Measurements from ENCODE around the gene RAB11FIP3.
"Not testable (repeated sequence)": the region's sequence is repeated elsewhere in the genome, so short reads cannot be mapped to it uniquely, and the experiment has no call there.

The RAB11FIP3 gene

DNA sequence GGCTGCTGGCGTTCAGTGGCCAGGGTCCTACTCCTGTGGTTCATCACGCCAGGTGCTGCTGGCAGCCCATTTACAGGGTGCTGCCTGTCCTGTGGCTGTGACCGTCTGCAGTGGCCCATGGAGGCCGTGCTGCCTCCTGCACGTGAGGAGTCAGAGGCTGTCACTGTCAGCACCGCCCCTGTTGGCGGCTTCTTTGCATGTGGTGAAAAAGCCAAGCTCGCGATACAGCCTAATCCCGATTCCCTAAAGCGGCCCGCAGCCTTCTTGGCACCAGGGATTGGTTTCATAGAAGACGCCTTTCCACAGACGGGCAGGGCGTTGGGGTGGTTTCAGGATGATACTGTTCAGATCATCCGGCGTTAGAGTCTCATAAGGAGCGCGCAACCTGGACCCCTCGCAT lies 35.3 kb downstream of the RAB11FIP3 start:
- POLR2A ChIA-PET (ENCODE audit: low non-redundant PET), result no interaction called here
- no peak for DNase-seq (ENCODE audit: low spot score)
- TF ChIP-seq, protein P1, sequence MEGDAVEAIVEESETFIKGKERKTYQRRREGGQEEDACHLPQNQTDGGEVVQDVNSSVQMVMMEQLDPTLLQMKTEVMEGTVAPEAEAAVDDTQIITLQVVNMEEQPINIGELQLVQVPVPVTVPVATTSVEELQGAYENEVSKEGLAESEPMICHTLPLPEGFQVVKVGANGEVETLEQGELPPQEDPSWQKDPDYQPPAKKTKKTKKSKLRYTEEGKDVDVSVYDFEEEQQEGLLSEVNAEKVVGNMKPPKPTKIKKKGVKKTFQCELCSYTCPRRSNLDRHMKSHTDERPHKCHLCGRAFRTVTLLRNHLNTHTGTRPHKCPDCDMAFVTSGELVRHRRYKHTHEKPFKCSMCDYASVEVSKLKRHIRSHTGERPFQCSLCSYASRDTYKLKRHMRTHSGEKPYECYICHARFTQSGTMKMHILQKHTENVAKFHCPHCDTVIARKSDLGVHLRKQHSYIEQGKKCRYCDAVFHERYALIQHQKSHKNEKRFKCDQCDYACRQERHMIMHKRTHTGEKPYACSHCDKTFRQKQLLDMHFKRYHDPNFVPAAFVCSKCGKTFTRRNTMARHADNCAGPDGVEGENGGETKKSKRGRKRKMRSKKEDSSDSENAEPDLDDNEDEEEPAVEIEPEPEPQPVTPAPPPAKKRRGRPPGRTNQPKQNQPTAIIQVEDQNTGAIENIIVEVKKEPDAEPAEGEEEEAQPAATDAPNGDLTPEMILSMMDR (conservative IDR thresholded peaks at IDR 0.05; ENCODE audit: low read depth), result no peak
- no peak overlapping the region for H3K27ac ChIP-seq
- CTCF ChIA-PET, result no interaction called here

DNA sequence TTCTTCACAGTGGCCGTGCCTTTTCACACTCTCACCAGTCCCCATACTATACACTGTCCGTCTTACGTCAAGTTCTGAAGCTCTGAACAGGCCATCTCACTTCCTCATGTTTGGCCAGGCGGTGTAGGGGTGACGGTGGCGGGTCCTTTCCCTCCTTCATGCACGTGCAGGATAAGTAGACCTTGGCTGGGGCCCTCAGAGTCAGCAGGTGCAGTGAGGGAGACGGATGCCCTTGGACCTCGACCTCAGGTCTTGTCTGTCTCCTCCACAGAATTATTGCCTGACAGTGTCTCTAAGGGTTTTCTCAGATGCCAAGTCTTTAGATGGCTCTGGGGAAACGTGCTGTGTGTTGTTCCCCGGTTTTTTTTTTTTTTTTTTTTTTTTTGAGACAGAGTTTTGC lies 37.6 kb downstream of the RAB11FIP3 start:
- CTCF ChIA-PET, result no interaction called here
- POLR2A ChIA-PET (ENCODE audit: low non-redundant PET), result no interaction called here
- H3K27ac ChIP-seq, result no peak overlapping the region
- no peak for DNase-seq (ENCODE audit: low spot score)
- TF ChIP-seq, protein P1 (conservative IDR thresholded peaks at IDR 0.05; ENCODE audit: low read depth), result no peak

DNA sequence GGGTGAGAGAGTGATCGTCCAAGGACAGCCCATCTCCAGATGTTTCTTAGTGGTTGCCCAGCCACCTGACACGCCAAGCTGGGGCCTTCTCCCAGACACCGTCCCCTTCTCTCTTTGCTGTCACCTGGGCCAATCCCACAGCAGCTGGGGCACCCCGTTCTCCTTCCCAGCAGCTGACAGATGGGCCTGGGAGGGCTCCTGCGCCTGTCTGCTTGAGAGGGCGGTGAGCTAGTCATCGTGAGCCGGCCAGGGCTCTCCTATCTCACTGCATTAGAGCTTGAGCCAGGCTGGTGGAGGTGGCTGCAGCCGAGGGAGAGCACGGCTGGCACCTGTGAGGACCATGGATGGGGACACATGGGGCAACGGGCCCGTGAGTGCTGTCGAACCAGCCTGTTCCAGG lies 41.2 kb downstream of the RAB11FIP3 start:
- DNase-seq (ENCODE audit: low spot score), result no peak
- POLR2A ChIA-PET (ENCODE audit: low non-redundant PET), result no interaction called here
- TF ChIP-seq, protein P1 (conservative IDR thresholded peaks at IDR 0.05; ENCODE audit: low read depth), result no peak
- CTCF ChIA-PET, result no interaction called here
- peak overlapping the region; percentile 12 for H3K27ac ChIP-seq

DNA sequence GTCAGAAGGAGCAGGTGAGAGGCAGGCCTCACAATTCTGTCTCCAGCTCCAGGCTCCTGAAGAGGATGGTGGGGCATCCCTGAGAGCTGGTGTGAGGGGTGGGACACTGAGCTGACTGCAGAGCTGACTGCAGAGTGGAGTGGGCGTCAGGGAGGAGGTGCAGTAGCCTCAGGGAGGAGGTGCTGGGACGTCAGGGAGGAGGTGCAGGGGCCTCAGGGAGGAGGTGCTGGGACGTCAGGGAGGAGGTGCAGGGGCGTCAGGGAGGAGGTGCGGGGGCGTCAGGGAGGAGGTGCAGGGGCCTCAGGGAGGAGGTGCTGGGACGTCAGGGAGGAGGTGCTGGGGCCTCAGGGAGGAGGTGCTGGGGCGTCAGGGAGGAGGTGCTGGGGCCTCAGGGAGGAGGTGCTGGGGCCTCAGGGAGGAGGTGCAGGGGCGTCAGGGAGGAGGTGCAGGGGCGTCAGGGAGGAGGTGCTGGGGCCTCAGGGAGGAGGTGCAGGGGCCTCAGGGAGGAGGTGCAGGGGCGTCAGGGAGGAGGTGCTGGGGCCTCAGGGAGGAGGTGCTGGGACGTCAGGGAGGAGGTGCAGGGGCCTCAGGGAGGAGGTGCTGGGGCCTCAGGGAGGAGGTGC lies 41.9 kb downstream of the RAB11FIP3 start:
- H3K27ac ChIP-seq, result 0 out of 2 replicates have a peak overlapping the region, but pooled peaks have one; percentile 12
- DNase-seq (ENCODE audit: low spot score); CTCF ChIA-PET; POLR2A ChIA-PET (ENCODE audit: low non-redundant PET): not testable (repeated sequence)

DNA sequence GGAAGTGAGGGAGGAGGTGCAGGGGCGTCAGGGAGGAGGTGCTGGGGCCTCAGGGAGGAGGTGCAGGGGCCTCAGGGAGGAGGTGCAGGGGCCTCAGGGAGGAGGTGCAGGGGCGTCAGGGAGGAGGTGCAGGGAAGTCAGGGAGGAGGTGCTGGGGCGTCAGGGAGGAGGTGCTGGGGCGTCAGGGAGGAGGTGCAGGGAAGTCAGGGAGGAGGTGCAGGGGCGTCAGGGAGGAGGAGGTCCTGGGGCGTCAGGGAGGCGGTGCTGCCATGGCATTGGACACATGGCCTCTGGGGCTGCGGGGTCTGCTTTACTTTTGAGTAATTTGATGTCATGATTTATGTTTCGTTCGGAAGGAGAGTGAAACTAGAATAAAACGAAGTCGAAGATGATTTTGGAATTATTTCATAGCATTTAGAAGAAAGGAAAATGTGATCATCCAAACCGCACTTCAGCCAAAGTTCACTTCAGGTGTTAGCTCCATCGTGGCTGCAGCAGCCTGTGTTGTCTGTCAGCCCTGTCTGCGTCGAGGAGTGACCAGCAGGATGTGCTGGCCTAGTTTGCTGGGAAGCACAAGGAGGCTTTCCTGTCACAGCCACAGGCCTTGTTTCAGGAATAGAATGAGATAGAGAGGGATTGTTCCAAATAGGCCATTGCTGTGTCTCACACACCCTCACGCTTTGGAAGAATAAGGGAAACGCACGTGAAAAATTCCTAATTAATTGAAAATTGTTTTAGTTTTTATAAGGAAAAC lies 42.8 kb downstream of the RAB11FIP3 start:
- ChIA-PET CTCF (interaction anchor here (0.8 kb wide), 1 partner anchor 19 kb away, joined by 3 read pairs; no protein-coding TSS in a partner anchor), POLR2A (ENCODE audit: low non-redundant PET) (no interaction called here)
- no peak for DNase-seq (ENCODE audit: low spot score)
- no peak overlapping the region for H3K27ac ChIP-seq
- TF ChIP-seq, protein P1 (conservative IDR thresholded peaks at IDR 0.05; ENCODE audit: low read depth), result no peak

DNA sequence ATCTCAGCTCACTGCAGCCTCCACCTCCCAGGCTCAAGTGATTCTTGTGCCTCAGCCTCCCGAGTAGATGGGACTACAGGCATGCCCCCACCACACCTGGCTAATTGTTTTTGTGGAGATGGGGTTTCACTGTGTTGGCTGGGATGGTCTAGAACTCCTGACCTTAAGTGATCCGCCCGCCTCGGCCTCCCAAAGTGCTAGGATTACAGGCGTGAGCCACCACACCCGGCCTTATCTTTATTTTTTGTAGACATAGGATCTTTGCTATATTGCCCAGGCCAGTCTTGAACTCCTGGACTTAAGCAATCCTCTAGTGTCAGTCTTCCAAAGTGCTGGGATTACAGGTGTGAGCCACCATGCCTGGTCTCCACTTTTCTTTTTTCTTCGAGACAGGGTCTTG lies 44.0 kb downstream of the RAB11FIP3 start:
- CTCF ChIA-PET, result interaction anchor here (0.6 to 1.1 kb wide), 2 partner anchors 12 to 46 kb away, joined by 3 read pairs; no protein-coding TSS in a partner anchor
- POLR2A ChIA-PET (ENCODE audit: low non-redundant PET); DNase-seq (ENCODE audit: low spot score): not testable (repeated sequence)

DNA sequence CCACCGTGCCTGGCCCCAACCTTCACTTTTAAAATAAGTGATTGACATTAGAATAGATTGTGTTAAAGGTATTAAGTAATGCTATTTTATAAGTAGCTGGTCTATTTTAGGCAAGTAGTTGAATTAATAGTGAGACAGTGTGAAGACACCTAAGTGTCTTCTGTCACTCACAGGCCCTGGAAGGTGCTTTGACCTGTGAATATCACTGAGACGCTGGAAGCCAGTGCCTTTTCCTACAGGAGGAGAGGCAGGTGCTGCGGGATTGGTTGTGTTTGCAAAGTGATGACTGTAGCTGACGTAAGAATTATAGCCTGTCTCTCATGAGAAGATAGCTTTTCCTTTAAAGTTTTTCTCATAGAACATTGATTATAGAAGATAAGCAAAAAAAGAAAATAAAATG lies 45.0 kb downstream of the RAB11FIP3 start:
- H3K27ac ChIP-seq, result peak overlapping the region; percentile 26; the same call in 1 of the 2 replicates
- ChIA-PET POLR2A (ENCODE audit: low non-redundant PET) (no interaction called here), CTCF (interaction anchor here (0.6 to 1.2 kb wide), 3 partner anchors 16 to 96 kb away, joined by 3 to 7 read pairs (median 5); no protein-coding TSS in a partner anchor)
- TF ChIP-seq, protein P1 (conservative IDR thresholded peaks at IDR 0.05; ENCODE audit: low read depth), result no peak
- no peak for DNase-seq (ENCODE audit: low spot score)

More for the DNA sequence above, 44.0 kb downstream of the RAB11FIP3 start:
- H3K27ac ChIP-seq, result 0 out of 2 replicates have a peak overlapping the region, but pooled peaks have one; percentile 26
